Body of pancreas (tissue), 4 donors: ENCODE measurements around the gene ALOX12.

Source experiments
- POLR2A ChIP-seq, 3 donors: fragments of 450-650 bp; IDR thresholded peaks; one replicate each; pipeline ENCODE4 v1.6.1; 2016; ENCODE audit warnings: antibody characterized with exemption in 3 of 3, mild to moderate bottlenecking in 2 of 3
- TF ChIP-seq, protein P1 (sequence below), 7 experiments: fragments of 450-650 bp in 4 of 7; fragments of 200-600 bp in 3 of 7; sonication (generic) in 3 of 7; IDR thresholded peaks; one replicate each; pipeline ENCODE4 v1.5.1; 2016 to 2019; ENCODE audit warnings: antibody characterized with exemption in 7 of 7

DNA sequence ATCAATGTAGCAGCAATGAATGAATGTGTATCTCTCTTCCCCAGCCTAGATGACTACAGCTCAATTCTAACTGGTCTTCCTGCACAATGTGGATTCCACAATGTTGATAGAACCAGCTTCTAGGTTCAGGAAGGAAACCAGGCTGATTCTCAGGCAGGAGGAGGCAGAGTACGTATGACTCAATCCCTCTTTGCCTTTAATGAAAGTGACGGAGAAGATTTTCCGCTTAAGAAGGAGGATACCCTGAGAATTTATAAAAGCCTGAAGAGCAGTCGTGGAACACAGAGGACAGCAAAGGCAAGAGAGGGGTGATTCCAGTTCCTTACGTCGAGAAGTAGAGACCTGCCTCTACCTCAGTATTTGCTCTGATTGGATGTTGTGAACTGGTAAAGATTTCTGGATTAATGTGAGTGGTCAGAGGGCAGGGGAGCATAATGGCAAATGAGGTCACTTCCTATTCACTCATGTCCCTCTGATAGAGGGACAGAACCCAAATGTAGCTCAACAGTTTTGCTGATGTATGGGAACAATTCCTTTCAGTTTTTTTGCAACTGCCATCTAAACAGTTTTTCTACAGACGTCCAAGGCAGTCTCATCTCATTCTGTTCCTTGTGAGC, 63.1 kb downstream of the ALOX12 start:
- TF ChIP-seq, protein P1, sequence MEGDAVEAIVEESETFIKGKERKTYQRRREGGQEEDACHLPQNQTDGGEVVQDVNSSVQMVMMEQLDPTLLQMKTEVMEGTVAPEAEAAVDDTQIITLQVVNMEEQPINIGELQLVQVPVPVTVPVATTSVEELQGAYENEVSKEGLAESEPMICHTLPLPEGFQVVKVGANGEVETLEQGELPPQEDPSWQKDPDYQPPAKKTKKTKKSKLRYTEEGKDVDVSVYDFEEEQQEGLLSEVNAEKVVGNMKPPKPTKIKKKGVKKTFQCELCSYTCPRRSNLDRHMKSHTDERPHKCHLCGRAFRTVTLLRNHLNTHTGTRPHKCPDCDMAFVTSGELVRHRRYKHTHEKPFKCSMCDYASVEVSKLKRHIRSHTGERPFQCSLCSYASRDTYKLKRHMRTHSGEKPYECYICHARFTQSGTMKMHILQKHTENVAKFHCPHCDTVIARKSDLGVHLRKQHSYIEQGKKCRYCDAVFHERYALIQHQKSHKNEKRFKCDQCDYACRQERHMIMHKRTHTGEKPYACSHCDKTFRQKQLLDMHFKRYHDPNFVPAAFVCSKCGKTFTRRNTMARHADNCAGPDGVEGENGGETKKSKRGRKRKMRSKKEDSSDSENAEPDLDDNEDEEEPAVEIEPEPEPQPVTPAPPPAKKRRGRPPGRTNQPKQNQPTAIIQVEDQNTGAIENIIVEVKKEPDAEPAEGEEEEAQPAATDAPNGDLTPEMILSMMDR (IDR thresholded peaks at IDR 0.05), result no peak
- TF ChIP-seq POLR2A (IDR thresholded peaks at IDR 0.05), result no peak
